Uterus (tissue), 2 donors: Measurements from ENCODE around the gene PRKAR1A.

Experiments
- POLR2A ChIP-seq, 2 donors: fragments of 450-650 bp; IDR thresholded peaks; one replicate each; pipeline ENCODE4 v1.6.1; 2016; ENCODE audit warnings: antibody characterized with exemption in 2 of 2, mild to moderate bottlenecking in 1 of 2, moderate library complexity in 1 of 2
- TF ChIP-seq, protein P1 (sequence below), 4 experiments: fragments of 200-600 bp in 2 of 4; fragments of 450-650 bp in 2 of 4; sonication (generic) in 2 of 4; IDR thresholded peaks; one replicate each; pipeline ENCODE4 v1.5.1; 2016 to 2019; ENCODE audit warnings: antibody characterized with exemption in 4 of 4, mild to moderate bottlenecking in 2 of 4, moderate library complexity in 1 of 4

GRCh38 chr17:68577497-68577821 is 65.2 kb downstream of the PRKAR1A start:
- TF ChIP-seq, protein P1, sequence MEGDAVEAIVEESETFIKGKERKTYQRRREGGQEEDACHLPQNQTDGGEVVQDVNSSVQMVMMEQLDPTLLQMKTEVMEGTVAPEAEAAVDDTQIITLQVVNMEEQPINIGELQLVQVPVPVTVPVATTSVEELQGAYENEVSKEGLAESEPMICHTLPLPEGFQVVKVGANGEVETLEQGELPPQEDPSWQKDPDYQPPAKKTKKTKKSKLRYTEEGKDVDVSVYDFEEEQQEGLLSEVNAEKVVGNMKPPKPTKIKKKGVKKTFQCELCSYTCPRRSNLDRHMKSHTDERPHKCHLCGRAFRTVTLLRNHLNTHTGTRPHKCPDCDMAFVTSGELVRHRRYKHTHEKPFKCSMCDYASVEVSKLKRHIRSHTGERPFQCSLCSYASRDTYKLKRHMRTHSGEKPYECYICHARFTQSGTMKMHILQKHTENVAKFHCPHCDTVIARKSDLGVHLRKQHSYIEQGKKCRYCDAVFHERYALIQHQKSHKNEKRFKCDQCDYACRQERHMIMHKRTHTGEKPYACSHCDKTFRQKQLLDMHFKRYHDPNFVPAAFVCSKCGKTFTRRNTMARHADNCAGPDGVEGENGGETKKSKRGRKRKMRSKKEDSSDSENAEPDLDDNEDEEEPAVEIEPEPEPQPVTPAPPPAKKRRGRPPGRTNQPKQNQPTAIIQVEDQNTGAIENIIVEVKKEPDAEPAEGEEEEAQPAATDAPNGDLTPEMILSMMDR (IDR thresholded peaks at IDR 0.05): no peak
- TF ChIP-seq POLR2A (IDR thresholded peaks at IDR 0.05): no peak
